Liver (tissue), 9 donors: ENCODE results near the gene CECR2. TPM values are rescaled to one million over a fixed set of nuclear protein-coding genes. Genes with fewer than 3 reads are reported as not detected.

Experiments
- DNase-seq: peaks from one replicate; pipeline ENCODE4 v3.0.0-alpha.2; 2017; ENCODE audit warnings: low spot score
- H3K27ac ChIP-seq, 2 donors: one replicate each; pipeline ENCODE4 v1.7.0; 2013; ENCODE audit warnings: inconsistent platforms in 2 of 2, low read length in 2 of 2, control low read depth in 1 of 2, low read depth in 1 of 2, mild to moderate bottlenecking in 1 of 2
- H3K27me3 ChIP-seq, 4 donors: one replicate each; pipeline versions ENCODE4 v1.6.1 to v1.7.0; 2013; ENCODE audit warnings: low read length in 3 of 4, inconsistent platforms in 1 of 4, mild to moderate bottlenecking in 1 of 4, moderate library complexity in 1 of 4; ENCODE audit not compliant: control insufficient read depth in 4 of 4, insufficient read depth in 4 of 4
- H3K36me3 ChIP-seq, 4 donors: one replicate each; pipeline versions ENCODE4 v1.6.1 to v1.7.0; 2013; ENCODE audit warnings: low read length in 3 of 4, mild to moderate bottlenecking in 3 of 4, low read depth in 1 of 4, moderate library complexity in 1 of 4; ENCODE audit not compliant: control insufficient read depth in 4 of 4, insufficient read depth in 3 of 4
- H3K4me1 ChIP-seq, 4 donors: one replicate each; pipeline versions ENCODE4 v1.6.1 to v1.7.0; 2013; ENCODE audit warnings: low read length in 3 of 4, mild to moderate bottlenecking in 3 of 4, moderate library complexity in 1 of 4; ENCODE audit not compliant: control insufficient read depth in 4 of 4, insufficient read depth in 4 of 4
- H3K4me3 ChIP-seq, 3 donors: one replicate each; pipeline versions ENCODE4 v1.6.1 to v1.7.0; 2013; ENCODE audit warnings: low read length in 3 of 3, control low read depth in 1 of 3, low read depth in 1 of 3, mild to moderate bottlenecking in 1 of 3
- H3K9ac ChIP-seq, 2 donors: one replicate each; pipeline ENCODE4 v1.7.0; 2013; ENCODE audit warnings: low read length in 2 of 2, mild to moderate bottlenecking in 2 of 2, moderate library complexity in 2 of 2, control low read depth in 1 of 2, low read depth in 1 of 2
- H3K9me3 ChIP-seq, 4 donors: one replicate each; pipeline versions ENCODE4 v1.6.1 to v1.7.0; 2013; ENCODE audit warnings: low read length in 3 of 4; ENCODE audit not compliant: control insufficient read depth in 4 of 4
- CTCF ChIP-seq: fragments of 150-350 bp; IDR thresholded peaks from 2 replicates; pipeline ENCODE4 v1.5.1; 2017; ENCODE audit warnings: improper control_type of control experiment, low read depth, low read length; ENCODE audit not compliant: missing input control
- EGR1 ChIP-seq, 2 donors: IDR thresholded peaks; 2 replicates each; pipeline ENCODE4 v1.6.1; 2016 to 2018; ENCODE audit warnings: antibody characterized with exemption in 2 of 2, low read depth in 2 of 2
- FOXA2 ChIP-seq: IDR thresholded peaks from 2 replicates; pipeline ENCODE4 v1.6.1; 2016; ENCODE audit warnings: antibody characterized with exemption
- GABPA ChIP-seq, 2 donors: IDR thresholded peaks in 1 of 2; conservative IDR thresholded peaks in 1 of 2; 2 replicates each; pipeline ENCODE4 v1.6.1; 2016; ENCODE audit warnings: antibody characterized with exemption in 2 of 2, mild to moderate bottlenecking in 1 of 2, moderate library complexity in 1 of 2
- HNF4A ChIP-seq, 2 donors: conservative IDR thresholded peaks; 2 replicates each; pipeline ENCODE4 v1.6.1; 2016; ENCODE audit warnings: antibody characterized with exemption in 2 of 2, mild to moderate bottlenecking in 2 of 2
- HNF4G ChIP-seq: IDR thresholded peaks from 2 replicates; pipeline ENCODE4 v1.6.1; 2016; ENCODE audit warnings: antibody characterized with exemption
- JUND ChIP-seq, 2 donors: IDR thresholded peaks; 2 replicates each; pipeline ENCODE4 v1.6.1; 2016; ENCODE audit warnings: antibody characterized with exemption in 2 of 2
- MAX ChIP-seq: IDR thresholded peaks from 2 replicates; pipeline ENCODE4 v1.6.1; 2016; ENCODE audit warnings: antibody characterized with exemption
- RAD21 ChIP-seq, 2 donors: IDR thresholded peaks; 2 replicates each; pipeline ENCODE4 v1.6.1; 2016; ENCODE audit warnings: antibody characterized with exemption in 2 of 2, mild to moderate bottlenecking in 2 of 2
- RXRA ChIP-seq, 2 donors: IDR thresholded peaks; 2 replicates each; pipeline ENCODE4 v1.6.1; 2017 to 2018; ENCODE audit warnings: antibody characterized with exemption in 2 of 2, mild to moderate bottlenecking in 1 of 2
- TAF1 ChIP-seq: conservative IDR thresholded peaks from 2 replicates; pipeline ENCODE4 v1.6.1; 2016; ENCODE audit warnings: antibody characterized with exemption, mild to moderate bottlenecking
- YY1 ChIP-seq: IDR thresholded peaks from 2 replicates; pipeline ENCODE4 v1.6.1; 2016; ENCODE audit warnings: antibody characterized with exemption, mild to moderate bottlenecking
- WGBS: extraction: QIAGEN DNeasy Blood & Tissue Kit; methylation state at CpG from one replicate; pipeline ENCODE4 v1.1.7; 2013; 5-methylcytosine and 5-hydroxymethylcytosine counted together
- polyA plus RNA-seq, 2 donors: library from polyadenylated mRNA; stranded (reverse) in 1 of 2; unstranded in 1 of 2; fragments of 200-250 nt in 1 of 2; fragments of >200 nt in 1 of 2; fragmentation: Nextera tagmentation in 1 of 2; extraction: Ambion mirVana in 1 of 2; gene quantifications; one replicate each; pipeline versions ENCODE4 v1.2.1 to v1.2.3, GENCODE V29; 2013 to 2015
- total RNA-seq, 2 donors: library from RNA; depleted of rRNA; stranded (reverse); fragments of >200 nt; gene quantifications; one replicate each; pipeline ENCODE4 v1.2.3, GENCODE V29; 2014
- TF ChIP-seq, protein P1 (sequence below): IDR thresholded peaks from 2 replicates; pipeline ENCODE4 v1.6.1; 2016; ENCODE audit warnings: antibody characterized with exemption
- TF ChIP-seq, protein P2 (sequence below): IDR thresholded peaks from 2 replicates; pipeline ENCODE4 v1.6.1; 2016; ENCODE audit warnings: antibody characterized with exemption
- donor health status: healthy.
- donor health status: healthy.
- donor health status: healthy.
- donor health status: healthy.
- donor health status: healthy.

Gene CECR2
- total and polyA plus RNA-seq, 4 donors = 1.8 to 9.7 (median 2.1) TPM

DNA sequence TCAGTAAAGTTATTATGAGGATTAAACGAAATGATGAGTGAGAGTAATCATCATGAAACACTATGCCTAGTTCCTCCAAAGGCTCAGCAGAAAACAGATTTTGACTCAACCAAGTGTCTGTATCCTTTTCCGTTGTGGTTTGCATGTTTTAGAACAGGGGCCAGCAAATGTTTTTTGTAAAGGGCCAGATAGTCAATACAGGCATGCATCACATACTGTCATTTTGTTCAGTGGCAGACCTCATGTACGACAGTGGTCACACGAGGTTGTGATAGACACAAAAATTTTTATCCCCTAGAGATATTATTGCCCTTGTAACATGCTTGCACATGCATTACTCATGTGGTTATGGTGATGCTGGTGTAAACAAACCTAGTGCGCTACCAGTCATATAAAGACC, 112.2 kb downstream of the CECR2 start:
- H3K36me3 ChIP-seq = peaks cover 0 to 3% (median 2%) of the 10 kb centered on the region in 4 donors
- no peak overlapping the region for H3K9ac ChIP-seq
- H3K9me3 ChIP-seq = no peaks in the 10 kb centered on the region
- WGBS = 92% methylated on average over 5 of the region's 5 CpGs
- no peak for DNase-seq
- H3K4me1 ChIP-seq = no peaks in the 10 kb centered on the region
- H3K4me3 ChIP-seq = no peak overlapping the region
- TF ChIP-seq FOXA2 = no peak
- TF ChIP-seq, protein P1, sequence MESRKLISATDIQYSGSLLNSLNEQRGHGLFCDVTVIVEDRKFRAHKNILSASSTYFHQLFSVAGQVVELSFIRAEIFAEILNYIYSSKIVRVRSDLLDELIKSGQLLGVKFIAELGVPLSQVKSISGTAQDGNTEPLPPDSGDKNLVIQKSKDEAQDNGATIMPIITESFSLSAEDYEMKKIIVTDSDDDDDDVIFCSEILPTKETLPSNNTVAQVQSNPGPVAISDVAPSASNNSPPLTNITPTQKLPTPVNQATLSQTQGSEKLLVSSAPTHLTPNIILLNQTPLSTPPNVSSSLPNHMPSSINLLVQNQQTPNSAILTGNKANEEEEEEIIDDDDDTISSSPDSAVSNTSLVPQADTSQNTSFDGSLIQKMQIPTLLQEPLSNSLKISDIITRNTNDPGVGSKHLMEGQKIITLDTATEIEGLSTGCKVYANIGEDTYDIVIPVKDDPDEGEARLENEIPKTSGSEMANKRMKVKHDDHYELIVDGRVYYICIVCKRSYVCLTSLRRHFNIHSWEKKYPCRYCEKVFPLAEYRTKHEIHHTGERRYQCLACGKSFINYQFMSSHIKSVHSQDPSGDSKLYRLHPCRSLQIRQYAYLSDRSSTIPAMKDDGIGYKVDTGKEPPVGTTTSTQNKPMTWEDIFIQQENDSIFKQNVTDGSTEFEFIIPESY = no peak
- no peak for TF ChIP-seq CTCF
- TF ChIP-seq RAD21 (IDR thresholded peaks at IDR 0.05) = no peak
- TF ChIP-seq HNF4A (conservative IDR thresholded peaks at IDR 0.05) = no peak
- TF ChIP-seq, protein P2, sequence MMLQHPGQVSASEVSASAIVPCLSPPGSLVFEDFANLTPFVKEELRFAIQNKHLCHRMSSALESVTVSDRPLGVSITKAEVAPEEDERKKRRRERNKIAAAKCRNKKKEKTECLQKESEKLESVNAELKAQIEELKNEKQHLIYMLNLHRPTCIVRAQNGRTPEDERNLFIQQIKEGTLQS = no peak
- no peak for TF ChIP-seq YY1
- no peak for TF ChIP-seq RXRA (IDR thresholded peaks at IDR 0.05)
- no peak for TF ChIP-seq TAF1
- TF ChIP-seq HNF4G = no peak
- TF ChIP-seq MAX = no peak
- no peaks in the 10 kb centered on the region for H3K27me3 ChIP-seq
- no peak overlapping the region for H3K27ac ChIP-seq

GRCh38 chr22:17483688-17484372, 114.6 kb downstream of the CECR2 start:
- Histone ChIP-seq H3K27ac (no peak overlapping the region), H3K36me3 (peaks cover 0 to 4% (median 2%) of the 10 kb centered on the region in 4 donors), H3K9ac (no peak overlapping the region), H3K4me1 (no peaks in the 10 kb centered on the region), H3K4me3 (no peak overlapping the region), H3K27me3 (no peaks in the 10 kb centered on the region), H3K9me3 (no peaks in the 10 kb centered on the region)
- WGBS = 80% methylated on average over 2 of the region's 2 CpGs
- no peak for DNase-seq
- TF ChIP-seq MAX (no peak), GABPA (IDR thresholded peaks at IDR 0.05 in 1 of 2, conservative IDR thresholded peaks at IDR 0.05 in 1 of 2) (no peak), EGR1 (IDR thresholded peaks at IDR 0.05; ENCODE audit: low read depth in 2 of 2) (no peak), RXRA (IDR thresholded peaks at IDR 0.05) (no peak), CTCF (no peak), HNF4G (no peak), HNF4A (conservative IDR thresholded peaks at IDR 0.05) (no peak), JUND (IDR thresholded peaks at IDR 0.05) (no peak)
